Osteoblast (primary cell): ENCODE data around the gene APRT. TPM values are rescaled to one million over a fixed set of nuclear protein-coding genes. Genes with fewer than 3 reads are reported as not detected.
"Not testable (repeated sequence)": the region's sequence is repeated elsewhere in the genome, so short reads cannot be mapped to it uniquely, and the experiment has no call there.

Experiments used
- DNase-seq: peaks from one replicate; pipeline ENCODE4 v3.0.0; 2011; ENCODE audit warnings: low spot score, mixed read lengths; ENCODE audit not compliant: insufficient read length; ENCODE audit errors: missing footprints
- H2AFZ ChIP-seq: 2 replicates; pipeline ENCODE4 v1.6.0; 2011; ENCODE audit warnings: mild to moderate bottlenecking, low read length
- H3K27ac ChIP-seq: 2 replicates; pipeline ENCODE4 v1.5.1; 2011; ENCODE audit warnings: mild to moderate bottlenecking, low read depth, low read length, moderate library complexity
- H3K27me3 ChIP-seq: 2 replicates; pipeline ENCODE4 v1.6.0; 2012; ENCODE audit warnings: mild to moderate bottlenecking, control low read depth, inconsistent platforms, low read length, moderate library complexity; ENCODE audit not compliant: insufficient read depth
- H3K36me3 ChIP-seq: 2 replicates; pipeline ENCODE4 v1.5.1; 2011; ENCODE audit warnings: mild to moderate bottlenecking, low read length, control low read depth, moderate library complexity; ENCODE audit not compliant: insufficient read depth
- H3K4me1 ChIP-seq: 2 replicates; pipeline ENCODE4 v1.5.1; 2011; ENCODE audit warnings: mild to moderate bottlenecking, low read length, control low read depth, moderate library complexity; ENCODE audit not compliant: insufficient read depth
- H3K4me2 ChIP-seq: 2 replicates; pipeline ENCODE4 v1.6.0; 2011; ENCODE audit warnings: mild to moderate bottlenecking, low read length; ENCODE audit not compliant: insufficient read depth
- H3K4me3 ChIP-seq: fragments of 200-600 bp; sonication (generic); 3 replicates; pipeline ENCODE4 v1.5.1; 2012; ENCODE audit warnings: mild to moderate bottlenecking, low read length, inconsistent platforms; ENCODE audit not compliant: insufficient read depth
- H3K79me2 ChIP-seq: 2 replicates; pipeline ENCODE4 v1.6.0; 2012; ENCODE audit warnings: mild to moderate bottlenecking, low read length, control low read depth, inconsistent platforms; ENCODE audit not compliant: insufficient read depth
- H3K9me3 ChIP-seq: 2 replicates; pipeline ENCODE4 v1.5.1; 2011; ENCODE audit warnings: low read depth, low read length, control low read depth
- H4K20me1 ChIP-seq: 2 replicates; pipeline ENCODE4 v1.6.0; 2012; ENCODE audit warnings: mild to moderate bottlenecking, low read length, control low read depth; ENCODE audit not compliant: insufficient read depth
- total RNA-seq: library from RNA; depleted of rRNA; stranded (reverse); fragments of >200 nt; gene quantifications from 2 replicates; pipeline ENCODE4 v1.2.3, GENCODE V29; 2012
- TF ChIP-seq, protein P1 (sequence below): IDR thresholded peaks from 2 replicates; pipeline ENCODE4 v1.5.1; 2011; ENCODE audit warnings: mild to moderate bottlenecking, low read depth, low read length, moderate library complexity; ENCODE audit errors: extremely low read depth

APRT gene
- total RNA-seq, 1 donor: 53.6 TPM

DNA sequence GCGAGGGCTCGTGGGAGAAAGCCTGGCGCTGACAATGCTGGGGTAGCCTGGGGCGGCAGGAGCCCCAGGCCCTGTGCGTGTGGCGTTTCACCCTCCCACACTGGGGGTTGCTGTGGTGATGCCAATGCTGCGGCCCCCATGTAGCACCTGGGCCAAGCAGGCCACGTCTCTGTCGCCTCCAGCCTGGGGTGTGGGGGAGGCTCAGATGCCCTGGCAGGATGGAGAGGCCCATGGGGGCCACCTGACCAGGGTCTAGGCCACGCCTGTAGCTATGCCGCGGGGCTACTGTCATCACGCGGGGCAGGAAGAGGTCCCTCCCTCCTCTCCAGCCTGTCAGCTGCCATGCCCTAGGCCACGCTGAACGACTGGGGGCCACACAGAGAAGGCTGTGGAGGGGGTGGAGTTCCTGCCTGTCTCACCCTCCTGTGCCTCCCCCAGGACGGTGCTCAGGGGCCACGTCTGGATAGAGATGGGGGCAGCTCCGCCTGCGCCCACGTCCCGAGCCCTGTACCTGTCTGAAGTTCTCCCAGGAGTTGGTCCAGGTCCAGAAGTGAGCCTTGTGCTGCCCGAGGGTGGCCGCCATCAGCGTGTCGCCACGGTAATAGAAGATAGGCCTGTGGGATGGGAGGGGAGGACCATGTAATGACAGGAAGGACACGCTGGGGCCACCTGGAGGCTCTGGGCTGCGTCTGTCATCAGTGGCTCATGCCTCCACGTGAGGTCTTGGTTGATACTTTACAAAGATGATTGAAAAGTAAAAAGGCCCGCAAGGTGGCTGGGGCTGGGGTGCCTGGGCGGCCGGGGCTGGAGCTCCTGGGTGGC lies 12.7 kb upstream of the APRT start:
- Histone ChIP-seq H3K27ac (no peak overlapping the region), H4K20me1 (no peaks in the 10 kb centered on the region), H3K79me2 (no peaks in the 10 kb centered on the region), H2AFZ (no peak overlapping the region), H3K4me1 (no peaks in the 10 kb centered on the region), H3K4me2 (no peak overlapping the region), H3K27me3 (no peaks in the 10 kb centered on the region), H3K4me3 (no peak overlapping the region), H3K9me3 (no peaks in the 10 kb centered on the region), H3K36me3 (no peaks in the 10 kb centered on the region)
- no peak for DNase-seq
- TF ChIP-seq, protein P1, sequence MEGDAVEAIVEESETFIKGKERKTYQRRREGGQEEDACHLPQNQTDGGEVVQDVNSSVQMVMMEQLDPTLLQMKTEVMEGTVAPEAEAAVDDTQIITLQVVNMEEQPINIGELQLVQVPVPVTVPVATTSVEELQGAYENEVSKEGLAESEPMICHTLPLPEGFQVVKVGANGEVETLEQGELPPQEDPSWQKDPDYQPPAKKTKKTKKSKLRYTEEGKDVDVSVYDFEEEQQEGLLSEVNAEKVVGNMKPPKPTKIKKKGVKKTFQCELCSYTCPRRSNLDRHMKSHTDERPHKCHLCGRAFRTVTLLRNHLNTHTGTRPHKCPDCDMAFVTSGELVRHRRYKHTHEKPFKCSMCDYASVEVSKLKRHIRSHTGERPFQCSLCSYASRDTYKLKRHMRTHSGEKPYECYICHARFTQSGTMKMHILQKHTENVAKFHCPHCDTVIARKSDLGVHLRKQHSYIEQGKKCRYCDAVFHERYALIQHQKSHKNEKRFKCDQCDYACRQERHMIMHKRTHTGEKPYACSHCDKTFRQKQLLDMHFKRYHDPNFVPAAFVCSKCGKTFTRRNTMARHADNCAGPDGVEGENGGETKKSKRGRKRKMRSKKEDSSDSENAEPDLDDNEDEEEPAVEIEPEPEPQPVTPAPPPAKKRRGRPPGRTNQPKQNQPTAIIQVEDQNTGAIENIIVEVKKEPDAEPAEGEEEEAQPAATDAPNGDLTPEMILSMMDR: no peak

DNA sequence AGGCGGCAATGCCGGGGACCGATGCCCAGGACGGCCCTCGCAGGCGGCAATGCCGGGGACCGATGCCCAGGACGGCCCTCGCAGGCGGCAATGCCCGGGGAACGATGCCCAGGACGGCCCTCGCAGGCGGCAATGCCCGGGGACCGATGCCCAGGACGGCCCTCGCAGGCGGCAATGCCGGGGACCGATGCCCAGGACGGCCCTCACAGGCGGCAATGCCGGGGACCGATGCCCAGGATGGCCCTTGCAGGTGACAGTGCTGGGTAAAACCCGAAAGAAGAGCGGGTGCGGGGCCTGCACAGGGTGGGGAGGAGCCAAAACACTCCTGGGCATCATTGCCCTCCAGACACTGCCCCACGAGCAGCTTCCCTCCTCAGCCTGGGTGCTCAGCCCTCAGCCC lies 11.9 kb upstream of the APRT start:
- H3K4me2 ChIP-seq, H3K4me3 ChIP-seq, H3K27ac ChIP-seq, H3K4me1 ChIP-seq, H3K27me3 ChIP-seq, DNase-seq, H4K20me1 ChIP-seq, H3K36me3 ChIP-seq, H2AFZ ChIP-seq, H3K9me3 ChIP-seq, H3K79me2 ChIP-seq: not testable (repeated sequence)

DNA sequence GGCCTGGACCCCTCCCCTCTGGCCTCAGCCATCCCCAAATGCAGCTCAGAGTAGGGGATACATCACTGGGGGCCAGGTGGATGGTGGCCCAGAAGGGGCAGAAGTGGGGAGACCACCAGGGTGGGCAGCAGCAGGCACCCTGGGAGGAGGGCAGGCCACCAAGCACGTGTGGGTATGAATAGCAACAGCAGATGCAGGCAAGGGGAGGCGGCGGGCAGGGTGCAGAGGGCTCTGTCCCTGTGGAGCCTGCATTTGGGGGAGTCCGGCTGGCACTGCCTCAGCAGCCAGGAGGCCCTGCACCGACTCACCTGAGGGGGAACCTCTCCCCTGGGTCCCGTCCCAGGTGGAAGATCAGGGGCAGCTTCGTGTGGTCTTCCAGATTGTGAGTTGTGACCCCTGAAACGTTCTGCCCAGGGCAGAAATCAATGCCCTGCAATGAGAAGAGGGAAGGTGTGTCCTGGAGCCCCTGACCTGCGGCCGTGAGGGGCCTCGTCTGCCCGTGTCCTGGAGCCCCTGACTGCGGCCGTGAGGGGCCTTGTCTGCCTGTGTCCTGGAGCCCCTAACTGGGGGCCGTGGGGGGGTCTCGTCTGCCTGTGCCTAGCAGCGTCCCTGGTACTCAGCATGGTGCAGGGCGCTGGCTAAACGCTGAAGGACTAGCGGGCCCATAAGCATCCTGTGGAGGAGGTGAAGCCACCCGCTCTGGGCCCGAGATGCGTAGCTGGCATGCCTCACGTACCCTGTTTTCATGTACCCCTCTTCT lies 10.7 kb upstream of the APRT start:
- no peak overlapping the region for H2AFZ ChIP-seq
- H3K4me3 ChIP-seq: no peak overlapping the region
- TF ChIP-seq, protein P1: no peak
- no peaks in the 10 kb centered on the region for H3K27me3 ChIP-seq
- no peak for DNase-seq
- H3K36me3 ChIP-seq: no peaks in the 10 kb centered on the region
- no peak overlapping the region for H3K4me2 ChIP-seq
- no peak overlapping the region for H3K27ac ChIP-seq
- H3K9me3 ChIP-seq: no peaks in the 10 kb centered on the region
- H3K4me1 ChIP-seq: no peaks in the 10 kb centered on the region
- H4K20me1 ChIP-seq: no peaks in the 10 kb centered on the region
- H3K79me2 ChIP-seq: no peaks in the 10 kb centered on the region

DNA sequence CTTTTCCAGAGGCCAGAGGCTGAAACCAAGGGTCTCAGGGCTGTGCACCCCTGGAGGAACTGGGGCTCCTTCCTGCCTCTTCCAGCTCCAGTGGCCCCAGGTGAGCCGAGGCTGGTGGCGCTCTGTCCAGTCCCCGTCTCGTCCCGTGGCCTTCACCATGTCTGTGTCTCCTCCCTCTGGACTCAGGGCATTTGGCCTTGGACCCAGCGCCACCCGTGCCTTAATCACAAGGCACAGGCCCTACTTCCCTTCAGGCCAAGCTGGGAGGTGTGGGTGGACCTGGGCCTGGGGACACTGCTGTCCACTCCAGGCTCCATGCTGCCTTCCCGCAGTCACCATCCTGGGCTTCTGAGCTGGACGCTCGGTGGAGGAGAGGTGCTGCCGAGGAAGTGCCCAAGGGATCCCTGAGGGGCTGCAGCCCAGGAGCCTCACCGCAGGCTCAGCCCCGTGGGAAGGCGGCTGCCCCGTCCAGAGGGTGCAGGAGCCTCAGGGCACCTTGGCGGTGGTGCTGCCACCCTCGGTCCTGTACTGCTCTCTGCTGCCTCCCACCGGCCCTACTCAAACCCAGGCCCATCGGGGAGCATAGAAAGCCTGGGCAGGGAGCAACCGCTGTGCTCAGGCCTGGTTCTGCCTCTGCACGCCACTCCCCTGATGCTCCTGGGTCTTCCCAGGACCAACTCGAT lies 9.6 kb upstream of the APRT start:
- H3K4me3 ChIP-seq: no peak overlapping the region
- no peaks in the 10 kb centered on the region for H3K9me3 ChIP-seq
- no peaks in the 10 kb centered on the region for H3K27me3 ChIP-seq
- no peaks in the 10 kb centered on the region for H4K20me1 ChIP-seq
- TF ChIP-seq, protein P1: no peak
- H3K4me2 ChIP-seq: no peak overlapping the region
- no peaks in the 10 kb centered on the region for H3K36me3 ChIP-seq
- no peak overlapping the region for H3K27ac ChIP-seq
- H3K79me2 ChIP-seq: no peaks in the 10 kb centered on the region
- H3K4me1 ChIP-seq: no peaks in the 10 kb centered on the region
- no peak for DNase-seq
- H2AFZ ChIP-seq: no peak overlapping the region
